K562 (cell line): Measurements from ENCODE around the gene PCDH1. TPM values are rescaled to one million over a fixed set of nuclear protein-coding genes. Genes with fewer than 3 reads are reported as not detected.

Experiments
- ID3 ChIP-seq, 2 experiments: fragments of 250-450 bp in 1 of 2; fragments of 450-650 bp in 1 of 2; sonication (Bioruptor Pico) in 1 of 2; IDR thresholded peaks; 2 replicates each; pipeline versions ENCODE4 v1.6.1 to v1.8.0; 2016 to 2021; ENCODE audit warnings: mild to moderate bottlenecking in 2 of 2, moderate library complexity in 2 of 2, missing compliant biosample characterization in 1 of 2, missing genetic modification characterization in 1 of 2
- IFI16 ChIP-seq: fragments of 250-450 bp; sonication (Bioruptor Pico); IDR thresholded peaks from 2 replicates; pipeline ENCODE4 v2.1.2; 2022; ENCODE audit warnings: mild to moderate bottlenecking, inconsistent platforms
- MYC ChIP-seq, 2 experiments: fragments of 250-450 bp in 1 of 2; sonication (Bioruptor Pico) in 1 of 2; IDR thresholded peaks; 2 replicates each; pipeline versions ENCODE4 v1.5.1 to v1.6.1; 2012 to 2021; ENCODE audit warnings: low read depth in 2 of 2, borderline replicate concordance in 1 of 2, improper control_type of control experiment in 1 of 2, low read length in 1 of 2, mild to moderate bottlenecking in 1 of 2, moderate library complexity in 1 of 2
- REST ChIP-seq, 2 experiments: fragments of 450-650 bp; formaldehyde crosslinking in 1 of 2; IDR thresholded peaks; 2 replicates each; pipeline versions ENCODE4 v1.4.0 to v1.6.1; 2014 to 2020; ENCODE audit warnings: mild to moderate bottlenecking in 2 of 2, borderline replicate concordance in 1 of 2, low read depth in 1 of 2
- ZBTB40 ChIP-seq, 2 experiments: fragments of 450-650 bp in 1 of 2; sonication (generic) in 1 of 2; formaldehyde crosslinking in 1 of 2; IDR thresholded peaks; 2 replicates each; pipeline versions ENCODE4 v1.7.1 to v1.9.0; 2016 to 2022; ENCODE audit warnings: inconsistent platforms in 1 of 2, mild to moderate bottlenecking in 1 of 2, missing genetic modification reagents in 1 of 2
- ZNF12 ChIP-seq: sonication (generic); formaldehyde crosslinking; IDR thresholded peaks from 2 replicates; pipeline ENCODE4 v1.4.0; 2020; ENCODE audit warnings: mild to moderate bottlenecking, missing genetic modification reagents
- ZNF354B ChIP-seq: fragments of 250-450 bp; sonication (Bioruptor Pico); IDR thresholded peaks from 2 replicates; pipeline ENCODE4 v1.4.0; 2020
- polyA plus RNA-seq, 8 experiments: library from polyadenylated mRNA; depleted of rRNA in 4 of 8; stranded (reverse) in 5 of 8; unstranded in 3 of 8; fragments of >200 nt; fragmentation: Nextera tagmentation in 2 of 8; fragmentation: Illumina TruSeq in 1 of 8; extraction: Ambion mirVana in 2 of 8; extraction: Trizol in 1 of 8; gene quantifications; 2 replicates each; pipeline versions ENCODE4 v1.2.1 to v1.2.3, GENCODE V29; 2011 to 2014; ENCODE audit warnings: inconsistent platforms in 1 of 8, missing spikeins in 1 of 8
- total RNA-seq, 7 experiments: library from RNA; depleted of rRNA in 6 of 7; stranded (reverse); fragments of >200 nt in 6 of 7; fragmentation: Illumina TruSeq in 2 of 7; extraction: Trizol in 2 of 7; gene quantifications; 2 replicates each; pipeline versions ENCODE4 v1.2.1 to v1.2.3, GENCODE V29; 2011 to 2021; ENCODE audit warnings: low replicate concordance in 1 of 7

PCDH1 gene
- total and polyA plus RNA-seq, 9 of the 15 experiments (the other 6 are each of a cell fraction or from before 2014, with no cell fraction given): 0.11 to 3.6 (median 1.9) TPM; not detected in 1

- peak; percentile 75; the same call in 1 of the 2 replicates for TF ChIP-seq REST (IDR thresholded peaks at IDR 0.05; ENCODE audit: borderline replicate concordance)
- no peak for TF ChIP-seq REST (CRISPR knock-in tag; IDR thresholded peaks at IDR 0.05; ENCODE audit: low read depth)
- no peak for TF ChIP-seq IFI16 (CRISPR knock-in tag)
- TF ChIP-seq ZBTB40 (IDR thresholded peaks at IDR 0.05): no peak
- TF ChIP-seq ZBTB40 (CRISPR knock-in tag; IDR thresholded peaks at IDR 0.05): no peak
- TF ChIP-seq ZNF12 (CRISPR knock-in tag): no peak
- TF ChIP-seq MYC (IDR thresholded peaks at IDR 0.05; ENCODE audit: low read depth, low read length): no peak
- TF ChIP-seq MYC (CRISPR knock-in tag; IDR thresholded peaks at IDR 0.05; ENCODE audit: borderline replicate concordance, low read depth): no peak
- TF ChIP-seq ID3 (CRISPR knock-in tag; IDR thresholded peaks at IDR 0.05): no peak
- no peak for TF ChIP-seq ID3 (tag; IDR thresholded peaks at IDR 0.05)
- TF ChIP-seq ZNF354B: no peak
These were observed 11.2 kb upstream of the PCDH1 start (continued) for GRCh38 chr5:141889282-141889871.
